GM12878 (cell line): ENCODE measurements around the gene SPNS1. TPM values are rescaled to one million over a fixed set of nuclear protein-coding genes. Genes with fewer than 3 reads are reported as not detected.

Experiments
- ATAC-seq: fragments of 200-7000 bp; cut with Tn5 transposase; 3 replicates; pipeline ENCODE4 v1.9.1; 2020; ENCODE audit warnings: mild to moderate bottlenecking, moderate library complexity
- BruUV-seq: library from RNA; stranded (reverse); fragments of 400-500 nt; replicated peaks from 2 replicates; lab custom pipeline; 2021; lab: Mats Ljungman, UMichigan
- CTCF ChIA-PET: fragments of 300-600 bp; sonication (Branson Sonifier 250); formaldehyde crosslinking; extraction: SDS; loops from one replicate; lab custom pipeline; 2021; ENCODE audit warnings: inconsistent platforms; lab: Yijun Ruan, JAX
- POLR2A ChIA-PET: fragments of 350-600 bp; formaldehyde crosslinking; extraction: SDS; loops from one replicate; lab custom pipeline; 2021; ENCODE audit warnings: inconsistent platforms; lab: Charles Lee
- RAD21 ChIA-PET: fragments of 300-600 bp; sonication (Branson Sonifier 250); formaldehyde crosslinking; loops from one replicate; lab custom pipeline; 2023; ENCODE audit warnings: antibody characterized with exemption; ENCODE audit not compliant: unreplicated experiment; lab: Charles Lee
- SMC1A ChIA-PET: fragments of 300-600 bp; sonication (Branson Sonifier 250); formaldehyde crosslinking; loops from one replicate; lab custom pipeline; 2023; ENCODE audit not compliant: unreplicated experiment, uncharacterized antibody; lab: Charles Lee
- DNase-seq: peaks from one replicate; pipeline ENCODE4 v3.0.0-alpha.2; 2011; ENCODE audit warnings: low read depth, low spot score
- FAIRE-seq: peaks from 3 replicates; lab custom pipeline; 2011; peaks lifted over from hg19 to GRCh38; lab: Jason Lieb, UNC
- H2AFZ ChIP-seq: 2 replicates; pipeline ENCODE4 v1.6.0; 2011; ENCODE audit warnings: low read depth, low read length, control low read depth; ENCODE audit not compliant: control insufficient read depth
- H3K27ac ChIP-seq: 2 replicates; pipeline ENCODE4 v1.5.1; 2011; ENCODE audit warnings: control low read depth; ENCODE audit not compliant: control insufficient read depth, insufficient read depth
- H3K27me3 ChIP-seq, 2 experiments: replicated peaks in 1 of 2; 2 replicates each; pipeline versions ENCODE4 v1.6.0 to v1.6.1; 2011; ENCODE audit warnings: low read length in 1 of 2; ENCODE audit not compliant: control insufficient read depth in 2 of 2, insufficient read depth in 2 of 2
- H3K36me3 ChIP-seq, 2 experiments: 2 replicates each; pipeline ENCODE4 v1.5.1; 2011; ENCODE audit warnings: low read length in 1 of 2; ENCODE audit not compliant: control insufficient read depth in 2 of 2, insufficient read depth in 2 of 2
- H3K4me1 ChIP-seq: 2 replicates; pipeline ENCODE4 v1.6.1; 2011; ENCODE audit warnings: mild to moderate bottlenecking, low read length, moderate library complexity, mixed read lengths; ENCODE audit not compliant: control insufficient read depth, insufficient read depth
- H3K4me2 ChIP-seq: 2 replicates; pipeline ENCODE4 v1.6.0; 2011; ENCODE audit warnings: control low read depth; ENCODE audit not compliant: control insufficient read depth, insufficient read depth
- H3K4me3 ChIP-seq: fragments of 200-600 bp; sonication (generic); 2 replicates; pipeline ENCODE4 v1.5.1; 2016
- H3K79me2 ChIP-seq: 2 replicates; pipeline ENCODE4 v1.6.0; 2011; ENCODE audit warnings: low read length; ENCODE audit not compliant: control insufficient read depth, insufficient read depth
- H3K9ac ChIP-seq: 2 replicates; pipeline ENCODE4 v1.8.0; 2011; ENCODE audit warnings: low read length, control low read depth, mixed read lengths; ENCODE audit not compliant: control insufficient read depth, insufficient read depth
- H3K9me3 ChIP-seq: replicated peaks from 3 replicates; pipeline ENCODE4 v1.5.1; 2011; ENCODE audit warnings: mild to moderate bottlenecking, low read length; ENCODE audit not compliant: control insufficient read depth, insufficient read depth
- H4K20me1 ChIP-seq: 2 replicates; pipeline ENCODE4 v1.6.0; 2011; ENCODE audit not compliant: control insufficient read depth, insufficient read depth
- BCL11A ChIP-seq: IDR thresholded peaks from 2 replicates; pipeline ENCODE4 v1.6.1; 2011; ENCODE audit warnings: low read depth, low read length
- CHD2 ChIP-seq: IDR thresholded peaks from 2 replicates; pipeline ENCODE4 v1.6.1; 2011; ENCODE audit warnings: low read depth, low read length, improper control_type of control experiment, borderline replicate concordance
- E2F8 ChIP-seq: fragments of 450-650 bp; IDR thresholded peaks from 2 replicates; pipeline ENCODE4 v1.6.1; 2018; ENCODE audit warnings: mild to moderate bottlenecking, low read depth, moderate library complexity; ENCODE audit not compliant: partially characterized antibody
- KLF5 ChIP-seq: fragments of 450-650 bp; IDR thresholded peaks from 2 replicates; pipeline ENCODE4 v1.6.1; 2014; ENCODE audit warnings: mild to moderate bottlenecking; ENCODE audit not compliant: partially characterized antibody
- POLR2A ChIP-seq: IDR thresholded peaks from 2 replicates; pipeline ENCODE4 v1.6.1; 2011; ENCODE audit warnings: low read depth, mild to moderate bottlenecking, low read length
- POLR2AphosphoS5 ChIP-seq: IDR thresholded peaks from 2 replicates; pipeline ENCODE4 v1.6.1; 2011; ENCODE audit warnings: mild to moderate bottlenecking, low read length, inconsistent platforms
- POU2F2 ChIP-seq: IDR thresholded peaks from 3 replicates; pipeline ENCODE4 v1.6.1; 2011; ENCODE audit warnings: low read depth, mild to moderate bottlenecking, low read length, borderline replicate concordance
- SP1 ChIP-seq: IDR thresholded peaks from one replicate; pipeline ENCODE4 v1.6.1; 2011; ENCODE audit warnings: low read depth, low read length
- SPI1 ChIP-seq: IDR thresholded peaks from 2 replicates; pipeline ENCODE4 v1.6.1; 2011; ENCODE audit warnings: low read depth, mild to moderate bottlenecking, low read length, moderate library complexity, borderline replicate concordance; ENCODE audit not compliant: insufficient read depth
- SRF ChIP-seq, 2 experiments: IDR thresholded peaks; 2 replicates each; pipeline ENCODE4 v1.6.1; 2011; ENCODE audit warnings: low read depth in 2 of 2, low read length in 2 of 2, mild to moderate bottlenecking in 1 of 2, moderate library complexity in 1 of 2
- TARDBP ChIP-seq: IDR thresholded peaks from 2 replicates; pipeline ENCODE4 v1.6.1; 2016; ENCODE audit warnings: borderline replicate concordance
- TCF7 ChIP-seq: IDR thresholded peaks from 2 replicates; pipeline ENCODE4 v1.6.1; 2014; ENCODE audit warnings: antibody characterized with exemption, borderline replicate concordance
- WGBS: methylation state at CpG from one replicate; pipeline ENCODE4 v1.1.6; 2016; ENCODE audit warnings: low lambda C conversion rate; ENCODE audit not compliant: insufficient replicate concordance, insufficient coverage; ENCODE audit errors: missing lambda C conversion rate; 5-methylcytosine and 5-hydroxymethylcytosine counted together
- in situ Hi-C: fragments of 300-500 bp; cut with MboI; formaldehyde crosslinking; loops from 9 replicates; pipeline ENCODE4 v1.14.3; 2018; ENCODE audit warnings: mixed read lengths
- intact Hi-C: fragments of 100-400 bp; cut with micrococcal nuclease; formaldehyde crosslinking; loops from one replicate; pipeline ENCODE4 v1.14.2; 2022; ENCODE audit not compliant: unreplicated experiment
- polyA plus RNA-seq, 11 experiments: library from polyadenylated mRNA; depleted of rRNA in 4 of 11; unstranded in 6 of 11; stranded (reverse) in 5 of 11; fragments of >200 nt; fragmentation: Nextera tagmentation in 4 of 11; fragmentation: Illumina TruSeq in 1 of 11; extraction: Ambion mirVana in 4 of 11; extraction: Trizol in 1 of 11; gene quantifications; 1 replicate in 1 of 11; 2 replicates in 10 of 11; pipeline versions ENCODE4 v1.2.1 to v1.2.3, GENCODE V29; 2011 to 2016; ENCODE audit warnings: inconsistent platforms in 2 of 11, missing spikeins in 2 of 11, low read depth in 1 of 11
- total RNA-seq, 4 experiments: library from RNA; depleted of rRNA in 3 of 4; stranded (reverse); fragments of >200 nt in 3 of 4; fragmentation: Illumina TruSeq in 1 of 4; extraction: Trizol in 1 of 4; gene quantifications; 2 replicates each; pipeline versions ENCODE4 v1.2.1 to v1.2.3, GENCODE V29; 2013 to 2021
- TF ChIP-seq, protein P1 (sequence below): IDR thresholded peaks from 2 replicates; pipeline ENCODE4 v1.6.1; 2012; ENCODE audit warnings: low read length, inconsistent platforms
- TF ChIP-seq, protein P2 (sequence below): IDR thresholded peaks from 2 replicates; pipeline ENCODE4 v1.6.1; 2012; ENCODE audit warnings: improper control_type of control experiment, low read depth, low read length; ENCODE audit not compliant: insufficient replicate concordance

SPNS1 gene
- total and polyA plus RNA-seq, 10 of the 15 experiments (the other 5 are each of a cell fraction or from before 2014, with no cell fraction given) = 0.16 to 37.6 (median 12.0) TPM

GRCh38 chr16:28936784-28937155 lies 37.8 kb upstream of the SPNS1 start:
- Histone ChIP-seq H3K4me2 (no peak overlapping the region), H3K27me3 (no peaks in the 10 kb centered on the region), H3K79me2 (peaks cover 18% of the 10 kb centered on the region), H3K36me3 (peaks cover 0 to 6% of the 10 kb centered on the region in 2 experiments; a peak in 1 of 4 replicates), H4K20me1 (no peaks in the 10 kb centered on the region), H3K27ac (no peak overlapping the region), H2AFZ (no peak overlapping the region), H3K9me3 (no peaks in the 10 kb centered on the region), H3K4me3 (no peak overlapping the region), H3K9ac (no peak overlapping the region), H3K4me1 (peaks cover 2% of the 10 kb centered on the region)
- no peak for FAIRE-seq
- no TSS peak for BruUV-seq
- intact Hi-C loops = no loop called here
- 82% methylated on average over 17 of the region's 26 CpGs for WGBS
- RAD21 ChIA-PET = interaction anchor here (0.8 to 2.0 kb wide), 7 partner anchors 8 to 114 kb away, joined by 3 to 11 read pairs (median 4); partner anchors contain the start of genes NFATC2IP, RABEP2 and SH2B1
- DNase-seq = no peak
- in situ Hi-C loops = no loop called here
- SMC1A ChIA-PET = interaction anchor here (0.9 to 2.8 kb wide), 3 partner anchors 8 to 65 kb away, joined by 3 to 14 read pairs (median 13); no protein-coding TSS in a partner anchor
- ATAC-seq = no peak
- CTCF ChIA-PET = interaction anchor here (0.9 to 7.2 kb wide), 4 partner anchors 8 to 67 kb away, joined by 3 to 136 read pairs (median 4); no protein-coding TSS in a partner anchor
- POLR2A ChIA-PET = interaction anchor here (0.6 to 2.1 kb wide), 4 partner anchors 11 to 57 kb away, joined by 3 to 7 read pairs (median 4); partner anchors contain the start of gene RABEP2
- TF ChIP-seq KLF5 (no peak), SPI1 (no peak), BCL11A (no peak), POLR2A (no peak), TCF7 (no peak), SRF (IDR thresholded peaks at IDR 0.05; ENCODE audit: low read depth in 2 of 2, low read length in 2 of 2) (no peak), POU2F2 (no peak), TARDBP (no peak), E2F8 (no peak), POLR2AphosphoS5 (no peak), SP1 (no peak), CHD2 (no peak)
- TF ChIP-seq, protein P1, sequence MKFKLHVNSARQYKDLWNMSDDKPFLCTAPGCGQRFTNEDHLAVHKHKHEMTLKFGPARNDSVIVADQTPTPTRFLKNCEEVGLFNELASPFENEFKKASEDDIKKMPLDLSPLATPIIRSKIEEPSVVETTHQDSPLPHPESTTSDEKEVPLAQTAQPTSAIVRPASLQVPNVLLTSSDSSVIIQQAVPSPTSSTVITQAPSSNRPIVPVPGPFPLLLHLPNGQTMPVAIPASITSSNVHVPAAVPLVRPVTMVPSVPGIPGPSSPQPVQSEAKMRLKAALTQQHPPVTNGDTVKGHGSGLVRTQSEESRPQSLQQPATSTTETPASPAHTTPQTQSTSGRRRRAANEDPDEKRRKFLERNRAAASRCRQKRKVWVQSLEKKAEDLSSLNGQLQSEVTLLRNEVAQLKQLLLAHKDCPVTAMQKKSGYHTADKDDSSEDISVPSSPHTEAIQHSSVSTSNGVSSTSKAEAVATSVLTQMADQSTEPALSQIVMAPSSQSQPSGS = no peak
- TF ChIP-seq, protein P2, sequence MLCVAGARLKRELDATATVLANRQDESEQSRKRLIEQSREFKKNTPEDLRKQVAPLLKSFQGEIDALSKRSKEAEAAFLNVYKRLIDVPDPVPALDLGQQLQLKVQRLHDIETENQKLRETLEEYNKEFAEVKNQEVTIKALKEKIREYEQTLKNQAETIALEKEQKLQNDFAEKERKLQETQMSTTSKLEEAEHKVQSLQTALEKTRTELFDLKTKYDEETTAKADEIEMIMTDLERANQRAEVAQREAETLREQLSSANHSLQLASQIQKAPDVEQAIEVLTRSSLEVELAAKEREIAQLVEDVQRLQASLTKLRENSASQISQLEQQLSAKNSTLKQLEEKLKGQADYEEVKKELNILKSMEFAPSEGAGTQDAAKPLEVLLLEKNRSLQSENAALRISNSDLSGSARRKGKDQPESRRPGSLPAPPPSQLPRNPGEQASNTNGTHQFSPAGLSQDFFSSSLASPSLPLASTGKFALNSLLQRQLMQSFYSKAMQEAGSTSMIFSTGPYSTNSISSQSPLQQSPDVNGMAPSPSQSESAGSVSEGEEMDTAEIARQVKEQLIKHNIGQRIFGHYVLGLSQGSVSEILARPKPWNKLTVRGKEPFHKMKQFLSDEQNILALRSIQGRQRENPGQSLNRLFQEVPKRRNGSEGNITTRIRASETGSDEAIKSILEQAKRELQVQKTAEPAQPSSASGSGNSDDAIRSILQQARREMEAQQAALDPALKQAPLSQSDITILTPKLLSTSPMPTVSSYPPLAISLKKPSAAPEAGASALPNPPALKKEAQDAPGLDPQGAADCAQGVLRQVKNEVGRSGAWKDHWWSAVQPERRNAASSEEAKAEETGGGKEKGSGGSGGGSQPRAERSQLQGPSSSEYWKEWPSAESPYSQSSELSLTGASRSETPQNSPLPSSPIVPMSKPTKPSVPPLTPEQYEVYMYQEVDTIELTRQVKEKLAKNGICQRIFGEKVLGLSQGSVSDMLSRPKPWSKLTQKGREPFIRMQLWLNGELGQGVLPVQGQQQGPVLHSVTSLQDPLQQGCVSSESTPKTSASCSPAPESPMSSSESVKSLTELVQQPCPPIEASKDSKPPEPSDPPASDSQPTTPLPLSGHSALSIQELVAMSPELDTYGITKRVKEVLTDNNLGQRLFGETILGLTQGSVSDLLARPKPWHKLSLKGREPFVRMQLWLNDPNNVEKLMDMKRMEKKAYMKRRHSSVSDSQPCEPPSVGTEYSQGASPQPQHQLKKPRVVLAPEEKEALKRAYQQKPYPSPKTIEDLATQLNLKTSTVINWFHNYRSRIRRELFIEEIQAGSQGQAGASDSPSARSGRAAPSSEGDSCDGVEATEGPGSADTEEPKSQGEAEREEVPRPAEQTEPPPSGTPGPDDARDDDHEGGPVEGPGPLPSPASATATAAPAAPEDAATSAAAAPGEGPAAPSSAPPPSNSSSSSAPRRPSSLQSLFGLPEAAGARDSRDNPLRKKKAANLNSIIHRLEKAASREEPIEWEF = no peak
